Spleen (tissue), 11 donors: ENCODE results near the gene GRIN3B. TPM values are rescaled to one million over a fixed set of nuclear protein-coding genes. Genes with fewer than 3 reads are reported as not detected.

Source experiments
- DNase-seq: peaks from one replicate; pipeline ENCODE4 v3.0.0-alpha.2; 2020
- H3K27ac ChIP-seq, 8 donors: fragments of 200-600 bp; sonication (generic) in 7 of 8; 1 replicate in 4 of 8; 2 replicates in 4 of 8; pipeline versions ENCODE4 v1.5.0 to v1.8.0; 2016 to 2021; ENCODE audit warnings: inconsistent platforms in 4 of 8, mild to moderate bottlenecking in 4 of 8, moderate library complexity in 1 of 8
- H3K27me3 ChIP-seq, 7 donors: fragments of 200-600 bp; sonication (generic) in 6 of 7; replicated peaks in 1 of 7; 1 replicate in 4 of 7; 2 replicates in 3 of 7; pipeline versions ENCODE4 v1.5.0 to v1.8.0; 2016 to 2021; ENCODE audit warnings: inconsistent platforms in 3 of 7, mild to moderate bottlenecking in 1 of 7
- H3K36me3 ChIP-seq, 6 donors: fragments of 200-600 bp; sonication (generic) in 5 of 6; 1 replicate in 4 of 6; 2 replicates in 2 of 6; pipeline versions ENCODE4 v1.5.0 to v1.8.0; 2016 to 2021; ENCODE audit warnings: inconsistent platforms in 2 of 6
- H3K4me1 ChIP-seq, 6 donors: fragments of 200-600 bp; sonication (generic) in 5 of 6; 1 replicate in 3 of 6; 2 replicates in 3 of 6; pipeline versions ENCODE4 v1.5.0 to v1.8.0; 2016 to 2021; ENCODE audit warnings: inconsistent platforms in 3 of 6
- H3K4me3 ChIP-seq, 8 donors: fragments of 200-600 bp; sonication (generic) in 7 of 8; 1 replicate in 4 of 8; 2 replicates in 4 of 8; pipeline versions ENCODE4 v1.5.0 to v1.8.0; 2016 to 2021; ENCODE audit warnings: inconsistent platforms in 4 of 8, mild to moderate bottlenecking in 4 of 8, moderate library complexity in 2 of 8
- H3K9me3 ChIP-seq, 8 donors: fragments of 200-600 bp; sonication (generic) in 7 of 8; 1 replicate in 4 of 8; 2 replicates in 4 of 8; pipeline versions ENCODE4 v1.5.0 to v1.8.0; 2016 to 2021; ENCODE audit warnings: inconsistent platforms in 4 of 8
- POLR2A ChIP-seq, 3 donors: fragments of 450-650 bp; IDR thresholded peaks; one replicate each; pipeline ENCODE4 v1.5.1; 2017; ENCODE audit warnings: antibody characterized with exemption in 3 of 3, mild to moderate bottlenecking in 1 of 3
- POLR2AphosphoS5 ChIP-seq, 3 donors: sonication (generic); formaldehyde crosslinking; IDR thresholded peaks; one replicate each; pipeline ENCODE4 v1.5.1; 2017; ENCODE audit warnings: antibody characterized with exemption in 3 of 3
- WGBS, 5 donors: extraction: QIAGEN DNeasy Blood & Tissue Kit in 3 of 5; methylation state at CpG; one replicate each; pipeline versions ENCODE4 v1.1.5 to v1.1.7; 2013 to 2018; 5-methylcytosine and 5-hydroxymethylcytosine counted together
- intact Hi-C: fragments of 100-400 bp; cut with DNase I; formaldehyde crosslinking; loops from one replicate; pipeline ENCODE4 v1.15.0; 2023; ENCODE audit warnings: low total_unique reads
- polyA plus RNA-seq, 3 donors: library from polyadenylated mRNA; stranded (reverse); fragments of 200-250 nt; gene quantifications; one replicate each; pipeline ENCODE4 v1.2.1, GENCODE V29; 2013
- total RNA-seq, 7 donors: library from RNA; depleted of rRNA in 3 of 7; stranded (reverse); fragments of >200 nt in 3 of 7; fragmentation: NEBNext Ultra II Directional in 4 of 7; extraction: Animal tissue kit (Norgen Biotek cat#: 25700) in 4 of 7; gene quantifications; one replicate each; pipeline versions ENCODE4 v1.1.0 to v1.2.1, GENCODE V29; 2016 to 2021
- TF ChIP-seq, protein P1 (sequence below), 11 experiments: fragments of 200-600 bp in 7 of 11; fragments of 450-650 bp in 4 of 11; sonication (generic) in 4 of 11; IDR thresholded peaks in 8 of 11; conservative IDR thresholded peaks in 3 of 11; 1 replicate in 7 of 11; 2 replicates in 4 of 11; pipeline versions ENCODE4 v1.4.0 to v1.8.0; 2016 to 2021; ENCODE audit warnings: antibody characterized with exemption in 11 of 11, inconsistent platforms in 4 of 11, mild to moderate bottlenecking in 1 of 11
- donor health status: healthy with polysubstance abuse.
- donor health status: DM: no; HTN: no; CAD: no; lungs with moderate emphysema.
- donor health status: DM: no; HTN: no; CAD: no.
- donor health status: Bipolar disorder and iron deficiency.
- donor health status: healthy.
- donor health status: DM: no; HTN: no; CAD: no.
- donor health status: DM: yes; HTN: yes; CAD: no.

The GRIN3B gene
- total and polyA plus RNA-seq, 10 donors = 0.07 to 0.11 TPM; not detected in 8

DNA sequence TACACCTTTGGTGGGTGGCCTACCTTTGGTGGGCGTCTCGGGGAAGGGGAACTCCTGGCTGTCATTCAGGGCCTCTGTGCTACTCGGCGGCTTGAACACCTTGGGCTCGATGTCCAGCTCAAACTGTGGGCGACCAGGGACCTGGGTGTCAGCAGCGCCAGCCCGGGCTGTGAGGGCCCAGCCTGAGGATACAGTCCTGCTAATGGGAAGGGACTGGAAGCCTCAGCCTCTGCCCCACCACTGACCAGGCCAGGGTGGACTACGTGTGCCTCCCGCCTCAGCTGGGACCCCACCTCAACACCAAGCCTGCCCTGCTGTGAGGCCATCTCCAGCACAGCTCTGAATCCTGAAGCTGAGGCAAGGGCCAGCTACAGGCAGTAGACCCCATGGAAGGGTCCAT is 13.0 kb downstream of the GRIN3B start:
- no peak for DNase-seq
- Histone ChIP-seq H3K9me3 (no peaks in the 10 kb centered on the region), H3K27me3 (no peaks in the 10 kb centered on the region), H3K4me3 (no peak overlapping the region), H3K36me3 (peaks cover 3 to 92% (median 64%) of the 10 kb centered on the region in 6 donors), H3K27ac (no peak overlapping the region), H3K4me1 (peaks cover 38 to 78% (median 53%) of the 10 kb centered on the region in 6 donors)
- TF ChIP-seq, protein P1, sequence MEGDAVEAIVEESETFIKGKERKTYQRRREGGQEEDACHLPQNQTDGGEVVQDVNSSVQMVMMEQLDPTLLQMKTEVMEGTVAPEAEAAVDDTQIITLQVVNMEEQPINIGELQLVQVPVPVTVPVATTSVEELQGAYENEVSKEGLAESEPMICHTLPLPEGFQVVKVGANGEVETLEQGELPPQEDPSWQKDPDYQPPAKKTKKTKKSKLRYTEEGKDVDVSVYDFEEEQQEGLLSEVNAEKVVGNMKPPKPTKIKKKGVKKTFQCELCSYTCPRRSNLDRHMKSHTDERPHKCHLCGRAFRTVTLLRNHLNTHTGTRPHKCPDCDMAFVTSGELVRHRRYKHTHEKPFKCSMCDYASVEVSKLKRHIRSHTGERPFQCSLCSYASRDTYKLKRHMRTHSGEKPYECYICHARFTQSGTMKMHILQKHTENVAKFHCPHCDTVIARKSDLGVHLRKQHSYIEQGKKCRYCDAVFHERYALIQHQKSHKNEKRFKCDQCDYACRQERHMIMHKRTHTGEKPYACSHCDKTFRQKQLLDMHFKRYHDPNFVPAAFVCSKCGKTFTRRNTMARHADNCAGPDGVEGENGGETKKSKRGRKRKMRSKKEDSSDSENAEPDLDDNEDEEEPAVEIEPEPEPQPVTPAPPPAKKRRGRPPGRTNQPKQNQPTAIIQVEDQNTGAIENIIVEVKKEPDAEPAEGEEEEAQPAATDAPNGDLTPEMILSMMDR (IDR thresholded peaks at IDR 0.05 in 8 of 11, conservative IDR thresholded peaks at IDR 0.05 in 3 of 11) = no peak
- TF ChIP-seq POLR2A (IDR thresholded peaks at IDR 0.05) (no peak), POLR2AphosphoS5 (IDR thresholded peaks at IDR 0.05) (no peak)
- intact Hi-C loops = no loop called here
- WGBS, 5 donors = 84 to 96% (median 90%) methylated on average over 2 to 10 of the region's 10 CpGs

DNA sequence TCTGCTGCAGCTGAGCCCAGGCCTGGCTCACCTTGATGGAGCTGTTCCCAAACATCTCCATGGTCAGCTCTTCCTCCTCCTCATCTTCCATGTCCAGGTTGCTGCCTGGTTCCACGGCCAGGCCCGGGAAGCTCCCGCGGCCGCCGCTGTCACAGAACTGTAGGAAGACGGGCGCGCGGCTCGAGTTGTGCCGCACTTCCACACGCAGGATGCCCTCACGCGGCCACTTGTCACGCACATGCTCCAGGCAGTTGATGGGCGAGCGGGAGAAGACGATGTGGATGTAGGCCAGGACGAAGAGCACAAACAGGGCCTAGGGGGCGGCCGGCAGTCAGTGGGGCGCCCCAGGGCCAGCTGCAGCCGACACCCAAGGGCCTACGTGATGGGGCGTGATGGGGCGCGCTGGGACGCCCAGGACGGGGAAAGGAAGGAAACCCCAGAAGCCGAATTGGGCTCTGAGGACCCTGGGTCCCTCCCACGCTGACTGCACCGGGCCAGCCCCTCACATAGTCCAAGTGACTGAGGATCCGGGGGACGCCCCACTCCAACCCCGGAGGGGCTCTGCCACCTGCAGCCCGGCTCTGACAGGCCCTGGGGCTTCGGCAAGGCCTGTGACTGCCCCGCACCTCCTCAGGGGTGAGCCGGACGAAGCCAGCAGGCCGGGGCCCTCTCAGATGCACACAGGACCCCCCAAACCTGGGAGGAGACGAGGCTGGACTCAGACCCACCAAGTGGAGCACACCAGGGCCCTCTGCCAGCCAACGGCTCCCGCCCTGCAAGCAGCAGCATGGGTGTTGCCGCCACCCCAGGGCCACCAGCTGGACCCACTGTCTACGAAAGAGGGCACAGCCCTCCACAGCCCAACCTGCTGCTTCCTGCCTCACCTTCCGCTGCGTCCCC is 14.2 kb downstream of the GRIN3B start:
- TF ChIP-seq POLR2A (IDR thresholded peaks at IDR 0.05) (no peak), POLR2AphosphoS5 (IDR thresholded peaks at IDR 0.05) (peak in 2 of 3 donors; percentile 15 to 29)
- no peaks in the 10 kb centered on the region for H3K27me3 ChIP-seq
- peaks cover 3 to 86% (median 56%) of the 10 kb centered on the region in 6 donors for H3K36me3 ChIP-seq
- 88 to 93% (median 90%) methylated on average over 35 to 49 of the region's 49 CpGs for WGBS, 5 donors
- H3K4me1 ChIP-seq = peaks cover 50 to 88% (median 65%) of the 10 kb centered on the region in 6 donors
- H3K27ac ChIP-seq = peak overlapping the region in 3 of 8 donors; percentile 95 to 98 (median 97)
- no peak for DNase-seq
- no peaks in the 10 kb centered on the region for H3K9me3 ChIP-seq
- H3K4me3 ChIP-seq = no peak overlapping the region
- intact Hi-C loops = no loop called here

DNA sequence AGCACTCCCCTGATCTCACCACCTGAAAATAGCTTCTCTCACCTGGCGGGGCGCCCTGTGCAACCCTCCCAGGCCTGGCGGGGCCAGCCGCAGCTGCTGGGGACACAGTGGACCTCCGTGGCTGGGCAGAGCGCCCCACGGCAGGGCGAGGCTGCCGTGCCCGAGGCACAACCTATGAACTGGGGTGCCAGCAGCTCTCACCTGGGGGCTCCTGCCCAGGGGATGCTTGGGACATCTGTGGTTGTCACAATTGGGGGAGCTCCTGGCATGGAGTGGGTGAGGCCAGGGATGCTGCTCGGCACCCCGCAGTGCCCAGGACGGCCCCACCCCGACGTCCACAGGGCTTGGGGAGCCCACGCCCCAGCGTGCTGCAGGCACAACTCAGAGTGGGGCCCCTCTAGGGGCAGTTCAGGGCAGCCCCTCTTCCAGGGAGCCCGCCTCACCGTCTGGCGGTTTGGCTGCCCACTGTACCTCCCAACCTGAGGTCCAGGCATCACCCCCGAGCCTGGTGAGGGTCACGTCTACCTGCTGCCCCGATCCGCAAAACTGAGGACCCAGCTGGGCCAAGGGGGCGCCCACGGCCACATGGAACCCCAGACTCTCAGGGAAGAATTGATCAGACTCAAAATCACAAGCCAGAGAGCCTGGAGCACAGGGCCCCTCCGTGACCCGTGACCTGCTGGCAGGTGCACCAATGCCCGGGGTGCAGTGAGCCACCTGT is 15.0 kb downstream of the GRIN3B start:
- Histone ChIP-seq H3K36me3 (peaks cover 3 to 82% (median 48%) of the 10 kb centered on the region in 6 donors), H3K27ac (peak overlapping the region in 6 of 8 donors; percentile 27 to 98 (median 96)), H3K4me1 (peaks cover 56 to 88% (median 71%) of the 10 kb centered on the region in 6 donors), H3K4me3 (peak overlapping the region in 2 of 8 donors; percentile 4 to 81), H3K9me3 (no peaks in the 10 kb centered on the region), H3K27me3 (no peaks in the 10 kb centered on the region)
- WGBS, 5 donors = 85 to 95% (median 88%) methylated on average over 15 to 29 of the region's 29 CpGs
- intact Hi-C loops = no loop called here
- TF ChIP-seq POLR2A (IDR thresholded peaks at IDR 0.05) (no peak), POLR2AphosphoS5 (IDR thresholded peaks at IDR 0.05) (no peak)
- TF ChIP-seq, protein P1 (IDR thresholded peaks at IDR 0.05 in 8 of 11, conservative IDR thresholded peaks at IDR 0.05 in 3 of 11) = no peak
- DNase-seq = no peak

DNA sequence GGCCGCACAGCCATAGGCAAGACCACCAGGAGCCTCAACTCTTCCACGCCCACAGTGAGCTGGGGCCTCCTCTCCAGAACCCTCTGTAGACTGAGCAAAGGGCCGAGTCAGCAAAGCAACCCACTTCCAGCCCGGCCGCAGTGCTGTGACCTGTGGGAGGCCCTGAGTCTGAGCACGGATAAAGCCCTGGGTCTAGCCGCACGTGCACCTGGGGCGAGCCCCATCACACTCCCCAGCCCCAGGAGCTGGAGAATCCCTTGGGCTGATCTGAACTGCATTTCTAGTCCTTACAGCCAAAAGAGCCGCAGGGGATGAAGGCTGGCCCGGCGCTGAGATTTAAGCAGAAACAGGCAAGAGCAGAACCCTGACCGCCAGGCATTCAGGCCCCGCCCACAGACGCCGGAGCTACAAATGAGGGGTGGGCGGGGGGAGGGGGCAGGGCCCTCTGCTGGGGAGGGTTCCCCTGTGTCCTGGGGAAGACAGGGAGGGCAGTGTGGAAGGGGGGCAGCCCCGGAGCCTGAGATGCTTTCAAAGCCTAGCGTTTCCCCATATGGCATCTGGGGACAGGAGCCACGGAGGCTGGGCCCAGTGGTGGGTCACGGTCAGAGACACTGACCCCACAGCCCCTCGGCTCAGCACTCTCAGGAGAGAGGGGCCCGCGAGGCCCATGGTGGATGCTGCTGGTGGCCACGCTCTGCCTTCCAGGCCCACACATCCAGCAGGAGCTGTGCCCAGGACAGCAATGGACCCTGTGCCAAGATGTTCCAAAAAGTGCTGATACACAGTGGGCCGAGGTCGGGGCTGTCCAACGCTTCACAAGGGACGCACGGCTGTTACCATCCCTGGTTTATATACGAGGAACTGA is 15.8 kb downstream of the GRIN3B start:
- 64 to 79% (median 74%) methylated on average over 10 to 31 of the region's 31 CpGs for WGBS, 5 donors
- Histone ChIP-seq H3K36me3 (peaks cover 3 to 74% (median 40%) of the 10 kb centered on the region in 6 donors), H3K27ac (peak overlapping the region in 7 of 8 donors; percentile 63 to 98 (median 95)), H3K4me1 (peaks cover 56 to 84% (median 71%) of the 10 kb centered on the region in 6 donors), H3K4me3 (peak overlapping the region in 3 of 8 donors; percentile 2 to 81 (median 4)), H3K9me3 (no peaks in the 10 kb centered on the region), H3K27me3 (no peaks in the 10 kb centered on the region)
- no peak for DNase-seq
- TF ChIP-seq POLR2AphosphoS5 (IDR thresholded peaks at IDR 0.05) (no peak), POLR2A (IDR thresholded peaks at IDR 0.05) (no peak)
- TF ChIP-seq, protein P1 (IDR thresholded peaks at IDR 0.05 in 8 of 11, conservative IDR thresholded peaks at IDR 0.05 in 3 of 11) = no peak
- intact Hi-C loops = no loop called here
